HG03575 (cell line): ENCODE results near the gene MAML3.

Experiments used
- ATAC-seq: cut with Tn5 transposase; IDR thresholded peaks from one replicate; pipeline ENCODE4 v1.9.1; 2021; ENCODE audit not compliant: unreplicated experiment, insufficient number of reproducible peaks, low FRiP score; ENCODE audit errors: extremely low read depth

MAML3 gene

GRCh38 chr4:139746431-139747171, 407.4 kb downstream of the MAML3 start:
- no peak for ATAC-seq

- ATAC-seq: no peak
Measured at GRCh38 chr4:139745111-139745639, 408.8 kb downstream of the MAML3 start.

- no peak for ATAC-seq
Measured at GRCh38 chr4:139744232-139744631, 409.8 kb downstream of the MAML3 start.

GRCh38 chr4:139743027-139743426, 411.0 kb downstream of the MAML3 start:
- no peak for ATAC-seq

GRCh38 chr4:139740531-139741041, 413.4 kb downstream of the MAML3 start:
- no peak for ATAC-seq

GRCh38 chr4:139740121-139740520, 413.9 kb downstream of the MAML3 start:
- no peak for ATAC-seq

- ATAC-seq: no peak
Measured at GRCh38 chr4:139738846-139739613, 415.0 kb downstream of the MAML3 start.

GRCh38 chr4:139736661-139737060, 417.3 kb downstream of the MAML3 start:
- no peak for ATAC-seq

- no peak for ATAC-seq
Measured at GRCh38 chr4:139736274-139736660, 417.7 kb downstream of the MAML3 start.

GRCh38 chr4:139735381-139736273, 418.4 kb downstream of the MAML3 start:
- ATAC-seq: no peak

GRCh38 chr4:139734875-139735380, 419.1 kb downstream of the MAML3 start:
- no peak for ATAC-seq

GRCh38 chr4:139734201-139734874, 419.6 kb downstream of the MAML3 start:
- ATAC-seq: no peak

GRCh38 chr4:139732991-139733570, 420.9 kb downstream of the MAML3 start:
- no peak for ATAC-seq

- ATAC-seq: no peak
Measured at GRCh38 chr4:139728840-139729239, 425.1 kb downstream of the MAML3 start.

- ATAC-seq: no peak
Measured at GRCh38 chr4:139728146-139728545, 425.8 kb downstream of the MAML3 start.

GRCh38 chr4:139726615-139727014, 427.4 kb downstream of the MAML3 start:
- no peak for ATAC-seq

GRCh38 chr4:139725236-139725635, 428.7 kb downstream of the MAML3 start:
- ATAC-seq: no peak

GRCh38 chr4:139721789-139722188, 432.2 kb downstream of the MAML3 start:
- no peak for ATAC-seq
